Body of pancreas (tissue), 4 donors: ENCODE data around the gene ZGRF1. TPM values are rescaled to one million over a fixed set of nuclear protein-coding genes. Genes with fewer than 3 reads are reported as not detected.

ENCODE experiments used
- ATAC-seq: fragments of 150-250 bp; one replicate; pipeline ENCODE4 v1.9.1; 2016
- DNase-seq, 4 donors: peaks; one replicate each; pipeline ENCODE4 v3.0.0-alpha.2; 2019
- H3K27ac ChIP-seq, 4 donors: fragments of 200-600 bp; sonication (generic); 1 replicate in 3 of 4; 2 replicates in 1 of 4; pipeline versions ENCODE4 v1.5.1 to v1.6.1; 2016 to 2019; ENCODE audit warnings: mild to moderate bottlenecking in 1 of 4, mixed read lengths in 1 of 4, moderate library complexity in 1 of 4
- H3K27me3 ChIP-seq, 2 donors: fragments of 200-600 bp; sonication (generic); one replicate each; pipeline ENCODE4 v1.6.0; 2016; ENCODE audit warnings: mild to moderate bottlenecking in 1 of 2
- H3K36me3 ChIP-seq, 2 donors: fragments of 200-600 bp; sonication (generic); replicated peaks in 1 of 2; 2 replicates each; pipeline ENCODE4 v1.5.1; 2016; ENCODE audit warnings: low read depth in 2 of 2; ENCODE audit not compliant: insufficient read depth in 1 of 2
- H3K4me1 ChIP-seq: fragments of 200-600 bp; sonication (generic); one replicate; pipeline ENCODE4 v1.6.0; 2016
- H3K4me3 ChIP-seq, 2 donors: fragments of 200-600 bp; sonication (generic); 1 replicate in 1 of 2; 2 replicates in 1 of 2; pipeline ENCODE4 v1.5.1; 2016 to 2019
- H3K9me3 ChIP-seq, 3 donors: fragments of 200-600 bp; sonication (generic); 1 replicate in 2 of 3; 2 replicates in 1 of 3; pipeline ENCODE4 v1.5.1; 2016
- CTCF ChIP-seq, 7 experiments: fragments of 450-650 bp in 4 of 7; fragments of 200-600 bp in 3 of 7; sonication (generic) in 3 of 7; IDR thresholded peaks; one replicate each; pipeline ENCODE4 v1.5.1; 2016 to 2019; ENCODE audit warnings: antibody characterized with exemption in 7 of 7
- POLR2A ChIP-seq, 3 donors: fragments of 450-650 bp; IDR thresholded peaks; one replicate each; pipeline ENCODE4 v1.6.1; 2016; ENCODE audit warnings: antibody characterized with exemption in 3 of 3, mild to moderate bottlenecking in 2 of 3
- WGBS, 2 donors: methylation state at CpG; one replicate each; pipeline ENCODE4 v1.1.5; 2017; 5-methylcytosine and 5-hydroxymethylcytosine counted together
- intact Hi-C: fragments of 100-400 bp; cut with DNase I; formaldehyde crosslinking; loops from one replicate; pipeline ENCODE4 v1.15.1; 2023
- total RNA-seq, 2 donors: library from RNA; depleted of rRNA; stranded (reverse); fragments of >200 nt; gene quantifications; one replicate each; pipeline ENCODE4 v1.1.0, GENCODE V29; 2016

The ZGRF1 gene
- total RNA-seq, 2 donors from 2014 or later, result 1.3 to 3.4 TPM

- WGBS, 2 donors, result 20 to 24% methylated on average over 3 of the region's 3 CpGs
- TF ChIP-seq POLR2A (IDR thresholded peaks at IDR 0.05) (no peak), CTCF (IDR thresholded peaks at IDR 0.05) (no peak)
- Histone ChIP-seq H3K27ac (no peak overlapping the region), H3K9me3 (no peaks in the 10 kb centered on the region), H3K4me1 (peaks cover 40% of the 10 kb centered on the region), H3K36me3 (no peaks in the 10 kb centered on the region), H3K4me3 (no peak overlapping the region), H3K27me3 (peaks cover 0 to 62% of the 10 kb centered on the region in 2 donors)
- ATAC-seq, result no peak
- DNase-seq, result no peak
- intact Hi-C loops, result no loop called here
These were observed 118.8 kb downstream of the ZGRF1 start for GRCh38 chr4:112517911-112518310.

GRCh38 chr4:112517067-112517634, 119.6 kb downstream of the ZGRF1 start:
- no peak overlapping the region for H3K4me3 ChIP-seq
- H3K27ac ChIP-seq, result no peak overlapping the region
- no peaks in the 10 kb centered on the region for H3K36me3 ChIP-seq
- 5 to 14% methylated on average over 20 of the region's 20 CpGs for WGBS, 2 donors
- intact Hi-C loops, result no loop called here
- DNase-seq (no peak), ATAC-seq (no peak)
- H3K9me3 ChIP-seq, result no peaks in the 10 kb centered on the region
- peaks cover 39% of the 10 kb centered on the region for H3K4me1 ChIP-seq
- H3K27me3 ChIP-seq, result peaks cover 2 to 59% of the 10 kb centered on the region in 2 donors
- TF ChIP-seq CTCF (IDR thresholded peaks at IDR 0.05), result no peak
- no peak for TF ChIP-seq POLR2A (IDR thresholded peaks at IDR 0.05)

DNA sequence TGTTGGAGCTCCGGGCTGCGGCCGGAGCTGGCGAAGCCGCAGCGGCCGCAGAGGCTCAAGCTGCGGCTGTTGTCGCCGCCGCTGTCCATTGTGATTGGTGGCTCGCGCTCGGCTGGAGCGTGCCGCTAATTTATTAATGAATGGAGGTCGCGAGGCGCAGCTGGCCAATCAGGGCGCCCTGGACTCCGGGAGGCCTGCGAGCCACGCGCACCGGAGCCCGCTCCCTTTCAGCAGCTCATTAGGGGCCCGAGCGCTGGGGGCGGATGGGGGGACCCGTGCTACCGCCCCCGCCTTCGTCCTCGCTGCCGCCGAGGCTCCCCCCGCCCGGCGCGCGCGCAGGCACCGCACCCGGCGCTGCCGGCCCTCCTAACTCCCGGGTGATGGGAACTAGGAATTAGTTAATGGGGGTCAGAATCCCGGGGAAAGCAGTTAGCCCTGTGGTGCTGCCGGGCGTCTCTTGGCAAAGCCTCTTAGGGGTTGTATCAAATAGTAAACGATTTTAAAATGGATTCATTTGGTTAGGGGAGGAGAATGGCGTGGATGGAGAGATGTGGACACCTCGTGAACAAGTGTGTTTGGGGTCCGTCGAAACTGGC, 120.1 kb downstream of the ZGRF1 start:
- 1% methylated on average over 24 to 50 of the region's 55 CpGs for WGBS, 2 donors
- Histone ChIP-seq H3K4me3 (no peak overlapping the region), H3K36me3 (no peaks in the 10 kb centered on the region), H3K27ac (no peak overlapping the region), H3K4me1 (peaks cover 39% of the 10 kb centered on the region), H3K9me3 (no peaks in the 10 kb centered on the region), H3K27me3 (peaks cover 3 to 56% of the 10 kb centered on the region in 2 donors)
- intact Hi-C loops, result no loop called here
- DNase-seq, result peak in 2 of 4 donors; percentile 14 to 32
- ATAC-seq, result no peak
- TF ChIP-seq POLR2A (IDR thresholded peaks at IDR 0.05) (no peak), CTCF (IDR thresholded peaks at IDR 0.05) (no peak)

GRCh38 chr4:112516066-112516470, 120.6 kb downstream of the ZGRF1 start, which contains the start of gene NEUROG2:
Gene NEUROG2 (minus strand): TSS chr4:112516180. CDS start chr4:112515475, 705 bp downstream.
- Histone ChIP-seq H3K4me3 (peak within 1 kb of the TSS in 1 of 2 donors; percentile 28), H3K36me3 (no peaks in the 10 kb centered on the region), H3K9me3 (no peaks in the 10 kb centered on the region), H3K27ac (no peak within 1 kb of the TSS), H3K27me3 (peaks cover 3 to 56% of the 10 kb centered on the region in 2 donors), H3K4me1 (peaks cover 38% of the 10 kb centered on the region)
- ATAC-seq (no peak), DNase-seq (no peak)
- WGBS, 2 donors, result 1 to 2% methylated on average over 11 to 14 of the region's 15 CpGs
- intact Hi-C loops, result no loop called here
- no peak for TF ChIP-seq POLR2A (IDR thresholded peaks at IDR 0.05)
- no peak for TF ChIP-seq CTCF (IDR thresholded peaks at IDR 0.05)
